ENCODE measurements around the gene TSPYL1.

GRCh38 chr6:116328528-116328903 is 48.8 kb upstream of the TSPYL1 start:
- TF ChIP-seq POLR2AphosphoS5 (IDR thresholded peaks at IDR 0.05): no peak
- TF ChIP-seq CTCF (IDR thresholded peaks at IDR 0.05): no peak
- TF ChIP-seq POLR2A (IDR thresholded peaks at IDR 0.05): no peak
